Measurements from ENCODE around the gene KCTD19.

The KCTD19 gene

GRCh38 chr16:67248401-67249177 is 78.0 kb downstream of the KCTD19 start, which contains the start of gene SLC9A5:
TSS of gene SLC9A5 (plus strand) at chr16:67248979. CDS start at chr16:67249015, 36 bp downstream.
- Histone ChIP-seq H3K4me1 (ENCODE audit: control insufficient read depth, low read length) (peaks cover 47% of the 10 kb centered on the region), H3K9me2 (replicated peaks; ENCODE audit: control insufficient read depth, low read length) (no peaks in the 10 kb centered on the region), H3K79me2 (ENCODE audit: control insufficient read depth, low read length) (peaks cover 5% of the 10 kb centered on the region; the same call in 1 of the 2 replicates), H4K20me1 (ENCODE audit: control insufficient read depth, insufficient read depth, low read depth, low read length) (peaks cover 3% of the 10 kb centered on the region; the same call in 1 of the 2 replicates), H3K27ac (ENCODE audit: low read depth, low read length) (no peak within 1 kb of the TSS), H3K9me3 (ENCODE audit: control insufficient read depth, insufficient read depth, low read length) (no peaks in the 10 kb centered on the region), H3K27me3 (ENCODE audit: control insufficient read depth, low read length) (peaks cover 32% of the 10 kb centered on the region), H3K36me3 (ENCODE audit: control insufficient read depth, low read length) (no peaks in the 10 kb centered on the region), H3K4me2 (ENCODE audit: low read length) (peak within 1 kb of the TSS; percentile 80), H3K4me3 (ENCODE audit: low read length) (peak within 1 kb of the TSS; percentile 92), H3F3A (ENCODE audit: control insufficient read depth, insufficient read depth) (peaks cover 12% of the 10 kb centered on the region)
- TF ChIP-seq CTCF (IDR thresholded peaks at IDR 0.05; ENCODE audit: low read depth, low read length, poor library complexity, severe bottlenecking), result peak; percentile 12
- TF ChIP-seq EZH2phosphoT487 (IDR thresholded peaks at IDR 0.05; ENCODE audit: borderline replicate concordance, low read length), result no peak

GRCh38 chr16:67248073-67248400 is 78.5 kb downstream of the KCTD19 start:
- peak overlapping the region; percentile 80 for H3K4me2 ChIP-seq (ENCODE audit: low read length)
- H3K36me3 ChIP-seq (ENCODE audit: control insufficient read depth, low read length), result no peaks in the 10 kb centered on the region
- H3K27me3 ChIP-seq (ENCODE audit: control insufficient read depth, low read length), result peaks cover 32% of the 10 kb centered on the region
- H4K20me1 ChIP-seq (ENCODE audit: control insufficient read depth, insufficient read depth, low read depth, low read length), result peaks cover 3% of the 10 kb centered on the region; the same call in 1 of the 2 replicates
- peaks cover 50% of the 10 kb centered on the region for H3K4me1 ChIP-seq (ENCODE audit: control insufficient read depth, low read length)
- H3K9me2 ChIP-seq (replicated peaks; ENCODE audit: control insufficient read depth, low read length), result no peaks in the 10 kb centered on the region
- TF ChIP-seq CTCF (IDR thresholded peaks at IDR 0.05; ENCODE audit: low read depth, low read length, poor library complexity, severe bottlenecking) (no peak), EZH2phosphoT487 (IDR thresholded peaks at IDR 0.05; ENCODE audit: borderline replicate concordance, low read length) (peak; percentile 58; the same call in 1 of the 2 replicates)
- H3K9me3 ChIP-seq (ENCODE audit: control insufficient read depth, insufficient read depth, low read length), result no peaks in the 10 kb centered on the region
- no peak overlapping the region for H3K27ac ChIP-seq (ENCODE audit: low read depth, low read length)
- peaks cover 8% of the 10 kb centered on the region; the same call in 1 of the 2 replicates for H3K79me2 ChIP-seq (ENCODE audit: control insufficient read depth, low read length)
- H3F3A ChIP-seq (ENCODE audit: control insufficient read depth, insufficient read depth), result peaks cover 12% of the 10 kb centered on the region
- peak overlapping the region; percentile 92 for H3K4me3 ChIP-seq (ENCODE audit: low read length)

- no peaks in the 10 kb centered on the region for H3K36me3 ChIP-seq (ENCODE audit: control insufficient read depth, low read length)
- no peak for TF ChIP-seq EZH2phosphoT487 (IDR thresholded peaks at IDR 0.05; ENCODE audit: borderline replicate concordance, low read length)
- TF ChIP-seq CTCF (IDR thresholded peaks at IDR 0.05; ENCODE audit: low read depth, low read length, poor library complexity, severe bottlenecking), result peak; percentile 8
- no peaks in the 10 kb centered on the region for H3K9me2 ChIP-seq (replicated peaks; ENCODE audit: control insufficient read depth, low read length)
- H3K9me3 ChIP-seq (ENCODE audit: control insufficient read depth, insufficient read depth, low read length), result no peaks in the 10 kb centered on the region
- peaks cover 12% of the 10 kb centered on the region for H3F3A ChIP-seq (ENCODE audit: control insufficient read depth, insufficient read depth)
- H3K27ac ChIP-seq (ENCODE audit: low read depth, low read length), result peak within 1 kb of the TSS; percentile 58
- peaks cover 50% of the 10 kb centered on the region for H3K4me1 ChIP-seq (ENCODE audit: control insufficient read depth, low read length)
- H3K4me3 ChIP-seq (ENCODE audit: low read length), result peak within 1 kb of the TSS; percentile 92
- H4K20me1 ChIP-seq (ENCODE audit: control insufficient read depth, insufficient read depth, low read depth, low read length), result peaks cover 3% of the 10 kb centered on the region; the same call in 1 of the 2 replicates
- H3K79me2 ChIP-seq (ENCODE audit: control insufficient read depth, low read length), result peaks cover 8% of the 10 kb centered on the region; the same call in 1 of the 2 replicates
- peak within 1 kb of the TSS; percentile 80 for H3K4me2 ChIP-seq (ENCODE audit: low read length)
- H3K27me3 ChIP-seq (ENCODE audit: control insufficient read depth, low read length), result peaks cover 32% of the 10 kb centered on the region
Observed at GRCh38 chr16:67247192-67248072, 79.1 kb downstream of the KCTD19 start, which contains the start of gene FHOD1. TSS of gene FHOD1 (minus strand) at chr16:67247481. CDS start at chr16:67247410, 71 bp downstream.
